Measurements from ENCODE around the gene CRTC1.
"Not testable (repeated sequence)": the region's sequence is repeated elsewhere in the genome, so short reads cannot be mapped to it uniquely, and the experiment has no call there.

CRTC1 gene

DNA sequence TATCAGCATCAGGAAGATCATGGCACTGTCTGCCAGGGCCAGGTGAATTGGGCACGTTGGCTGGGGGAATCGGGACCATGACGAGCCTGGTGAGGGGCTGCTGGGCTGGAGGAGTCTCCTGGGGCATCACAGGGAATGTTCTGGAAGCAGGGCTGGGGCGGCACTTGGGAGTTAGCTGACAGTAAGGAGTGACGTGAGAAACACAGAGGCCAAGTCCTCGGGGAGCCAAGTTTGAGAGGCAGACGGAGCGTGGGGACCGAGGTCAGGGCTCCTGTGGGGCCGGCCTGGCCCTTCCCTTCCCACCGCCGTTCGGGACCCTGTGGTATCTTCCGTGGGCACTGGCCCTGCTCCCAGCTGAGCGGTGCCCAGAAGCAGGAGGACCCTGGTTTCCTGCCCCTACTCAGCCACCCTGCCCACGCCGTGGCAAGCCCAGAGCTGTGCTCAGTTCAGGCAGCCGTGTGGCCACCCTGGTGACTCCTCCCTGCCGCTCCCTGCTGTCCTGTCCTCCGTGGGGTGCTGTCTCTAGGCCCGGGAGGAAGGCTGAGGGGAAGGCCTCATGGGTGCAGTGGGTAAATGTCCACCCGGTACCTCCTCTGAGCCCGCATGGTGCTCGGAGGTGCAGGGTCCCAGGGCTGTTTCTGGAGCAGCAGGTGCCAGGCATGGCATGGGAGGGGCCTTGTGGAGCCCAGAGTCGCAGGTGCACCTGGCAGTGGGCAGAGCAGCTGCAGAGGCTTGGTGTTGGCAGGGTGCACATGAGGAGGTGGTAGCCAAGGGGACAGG, 25.2 kb downstream of the CRTC1 start:
- DNase-seq = no peak

DNA sequence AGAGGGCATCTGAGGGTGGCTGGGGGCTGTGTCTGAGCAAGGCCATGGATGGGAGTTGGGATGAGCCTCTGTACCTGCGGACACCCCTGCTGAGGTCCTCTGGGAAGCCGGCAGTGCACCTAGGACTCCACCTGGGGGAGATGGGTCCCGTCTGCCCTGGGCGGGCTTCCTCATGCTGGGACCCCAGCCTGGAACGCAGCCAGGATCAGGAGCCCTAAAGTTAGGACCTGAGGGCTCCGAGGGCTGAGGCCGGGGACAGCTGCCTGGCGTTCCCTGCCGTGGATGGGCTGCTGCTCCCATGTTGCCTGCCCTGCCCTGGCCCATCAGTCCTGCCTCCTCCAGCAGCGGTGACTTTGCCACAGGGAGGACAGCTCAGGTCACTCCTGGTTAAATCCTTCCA, 26.1 kb downstream of the CRTC1 start:
- DNase-seq = no peak

DNA sequence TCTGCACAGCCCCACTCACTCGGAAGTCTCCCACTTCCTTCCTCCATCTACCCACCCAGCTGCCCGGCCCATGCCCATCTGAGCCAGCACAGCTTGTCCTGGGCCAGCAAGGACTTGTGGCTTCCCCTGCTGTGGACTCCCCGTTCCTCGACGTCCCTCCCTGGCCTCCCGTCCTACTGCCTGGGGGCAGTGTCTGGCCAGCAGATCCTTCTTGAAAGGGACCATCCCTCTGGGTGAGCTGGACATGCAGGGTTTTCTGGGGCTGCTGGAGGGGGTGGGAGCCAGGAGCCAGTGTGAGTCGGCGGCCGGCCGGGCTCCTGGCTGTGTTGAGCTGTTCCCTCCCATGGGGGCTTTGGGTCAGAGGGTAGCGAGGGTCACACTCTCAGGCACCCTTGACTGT, 26.7 kb downstream of the CRTC1 start:
- DNase-seq = no peak

DNA sequence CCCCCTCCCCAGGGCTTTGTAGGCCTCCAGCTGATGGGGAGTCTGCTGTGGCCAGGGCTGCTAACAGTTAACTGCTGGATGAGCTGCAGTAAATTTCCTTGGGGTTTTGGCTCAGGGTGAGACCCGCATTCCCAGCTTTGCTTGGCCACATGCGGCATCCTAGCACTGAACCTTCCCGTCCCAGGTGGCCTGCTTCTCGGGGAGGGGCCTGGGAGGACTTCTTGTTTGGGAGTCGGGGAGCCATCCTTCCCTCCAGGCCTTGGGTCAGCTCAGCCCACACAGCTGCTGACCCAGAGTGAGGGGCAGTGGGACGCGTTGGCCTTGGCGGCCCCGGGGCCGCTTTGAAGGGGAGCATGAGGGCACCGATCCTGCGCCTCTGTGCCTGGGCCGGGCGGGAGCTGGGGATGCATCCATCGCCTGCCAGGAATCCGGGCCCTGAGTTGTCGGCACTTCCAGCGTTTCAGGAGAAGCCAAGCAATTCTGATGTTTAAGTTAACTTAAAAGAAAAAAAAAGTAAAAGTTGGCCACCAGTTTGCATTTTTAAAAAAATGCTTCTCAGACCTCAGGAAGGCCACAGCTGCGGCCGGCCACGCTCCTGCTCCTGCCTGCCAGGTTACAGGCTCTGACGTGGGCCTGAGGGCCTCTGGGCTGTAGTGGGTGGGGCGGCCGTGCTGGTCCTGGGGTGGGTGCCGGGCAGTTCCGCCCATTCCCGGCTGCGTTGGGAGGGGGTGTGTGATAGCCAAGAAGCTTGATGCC, 27.7 kb downstream of the CRTC1 start:
- DNase-seq = no peak

DNA sequence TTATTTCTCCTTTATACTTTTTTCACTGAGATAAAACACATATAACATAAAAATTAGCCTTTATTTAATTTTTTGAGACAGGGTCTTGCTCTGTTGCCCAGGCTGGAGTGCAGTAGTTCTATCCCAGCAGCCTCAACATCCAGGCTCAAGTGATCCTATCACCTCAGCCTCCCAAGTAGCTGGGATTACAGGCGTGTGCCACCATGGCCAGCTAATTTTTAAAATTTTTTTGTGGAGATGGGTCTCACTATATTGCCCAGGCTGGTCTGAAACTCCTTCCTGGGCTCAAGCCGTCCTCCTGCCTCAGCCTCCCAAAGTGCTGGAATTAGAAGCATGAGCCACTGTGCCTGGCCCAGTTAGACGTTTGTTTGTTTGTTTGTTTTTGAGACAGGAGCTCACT, 28.4 kb downstream of the CRTC1 start:
- no peak for DNase-seq

DNA sequence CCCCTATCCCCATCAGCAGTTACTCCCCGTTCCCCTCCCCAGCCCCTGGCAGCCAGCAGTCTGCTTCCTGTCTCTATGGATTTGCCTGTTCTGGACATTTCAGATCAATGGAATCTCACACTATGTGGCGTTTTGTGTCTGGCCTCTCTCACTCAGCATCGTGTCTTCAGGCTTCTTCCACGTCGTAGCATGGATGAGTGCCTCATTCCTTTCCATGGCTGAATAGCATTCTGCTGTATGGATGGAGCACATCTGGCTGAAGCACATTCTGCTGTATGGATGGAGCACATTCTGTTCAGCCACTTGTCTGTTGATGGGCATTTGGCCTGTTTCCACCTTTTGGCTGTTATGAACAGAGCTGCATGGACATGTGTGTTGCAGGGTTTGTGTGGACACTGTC, 29.5 kb downstream of the CRTC1 start:
- DNase-seq = no peak

DNA sequence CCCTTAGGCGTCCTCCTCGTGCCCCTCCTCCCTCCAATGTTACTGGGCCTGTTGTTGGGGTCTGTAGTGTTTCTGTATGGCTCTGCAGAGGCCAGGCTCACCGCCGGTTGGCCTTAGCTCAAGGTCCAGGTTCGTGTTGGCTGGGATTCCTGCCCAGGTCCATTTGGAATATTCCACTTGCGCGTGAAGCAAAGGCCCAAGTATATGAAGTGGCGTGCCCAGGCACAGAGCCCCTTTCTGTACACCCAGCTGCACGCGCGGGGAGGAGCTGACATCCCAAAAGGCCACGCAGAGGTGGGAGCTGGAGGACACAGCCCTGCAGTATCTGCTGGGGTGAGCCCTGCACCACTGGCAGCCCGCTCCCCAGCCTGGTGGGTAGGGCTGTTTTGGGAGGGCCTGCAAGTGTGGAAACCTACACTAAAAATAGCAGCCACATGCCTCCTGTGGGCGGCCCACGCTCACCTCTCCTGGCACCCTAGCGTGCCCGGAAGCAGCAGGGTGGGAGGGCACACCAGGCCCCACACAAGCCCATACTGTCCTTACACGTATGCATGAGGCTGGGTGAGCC, 30.2 kb downstream of the CRTC1 start:
- no peak for DNase-seq

DNA sequence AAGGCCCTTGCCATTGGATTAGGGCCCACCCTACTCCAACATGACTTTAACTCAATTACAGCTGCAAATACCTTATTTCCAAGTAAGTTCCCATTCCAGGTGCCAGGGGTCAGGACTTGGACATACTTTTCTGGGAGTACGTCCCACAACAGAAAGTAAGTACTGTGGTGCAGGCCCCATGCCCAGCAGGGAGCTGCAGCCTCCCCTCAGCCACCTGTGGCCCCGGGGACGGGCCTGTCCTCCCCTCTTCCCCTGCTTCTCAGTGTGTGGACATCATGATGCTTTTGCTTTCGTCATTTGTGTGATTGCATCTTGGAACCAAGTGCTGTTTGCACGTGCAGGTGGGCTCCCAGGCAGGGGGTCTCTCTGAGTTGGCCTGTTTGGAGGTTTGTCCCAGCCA, 31.9 kb downstream of the CRTC1 start:
- no peak for DNase-seq

DNA sequence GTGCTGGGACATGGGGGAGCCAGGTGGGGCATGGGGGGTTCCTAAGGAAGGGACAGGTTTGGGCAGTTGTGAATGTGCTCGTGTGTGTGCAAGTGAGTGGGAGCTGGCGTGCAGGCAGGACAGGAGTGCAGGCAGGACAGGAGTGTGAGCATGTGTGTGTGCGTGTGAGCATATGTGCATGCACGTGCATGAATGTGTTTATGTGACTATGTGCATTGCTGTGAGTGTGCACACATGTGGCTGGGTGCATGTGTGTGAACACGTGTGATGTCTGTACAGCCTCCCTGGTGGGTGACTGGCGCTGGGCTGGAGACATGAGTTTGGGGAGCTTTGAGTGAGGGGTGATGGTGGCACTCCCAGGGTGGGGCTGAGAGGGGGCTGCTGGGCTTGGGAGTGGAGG, 33.4 kb downstream of the CRTC1 start:
- no peak for DNase-seq

DNA sequence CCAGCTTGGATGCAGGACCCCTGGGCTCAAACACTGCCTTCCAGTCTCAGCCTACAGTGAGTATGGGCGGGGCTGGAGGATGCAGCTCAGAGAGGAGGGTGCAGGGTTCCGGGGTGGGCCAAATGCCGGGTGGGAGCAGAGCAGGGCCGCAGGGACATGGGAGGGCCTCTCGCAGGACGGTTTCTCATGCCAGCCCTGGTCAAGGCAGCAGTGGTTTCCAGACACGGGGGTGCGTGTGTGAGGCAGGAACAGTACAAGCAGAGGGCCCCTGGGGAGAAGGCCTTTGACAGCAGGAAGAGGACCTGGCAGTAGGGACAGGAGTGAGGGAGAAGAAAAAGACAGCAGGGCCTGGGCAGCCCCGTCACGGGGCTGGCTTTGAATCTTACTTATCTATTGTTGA, 34.1 kb downstream of the CRTC1 start:
- no peak for DNase-seq

DNA sequence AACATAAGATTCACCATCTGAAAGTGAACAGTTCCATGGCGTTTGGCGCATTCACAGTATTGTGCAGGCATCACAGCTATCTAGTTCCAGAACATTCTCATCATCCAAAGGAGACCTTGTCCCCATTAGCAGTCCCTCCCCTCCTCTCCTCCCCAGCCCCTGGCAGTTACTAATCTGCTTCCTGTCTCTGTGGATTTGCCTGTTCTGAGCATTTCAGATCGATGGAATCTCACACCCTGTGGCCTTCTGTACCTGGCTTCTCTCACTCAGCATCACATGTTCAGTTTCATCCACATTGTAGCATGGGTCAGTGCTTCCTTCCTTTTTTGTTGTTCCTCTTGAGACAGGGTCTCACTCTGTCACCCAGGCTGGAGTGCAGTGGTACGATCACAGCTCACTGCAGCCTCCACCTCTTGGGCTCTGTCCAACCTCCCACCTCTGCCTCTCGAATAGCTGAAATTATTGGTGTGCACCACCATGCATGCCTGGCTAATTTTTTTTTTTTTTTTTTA, 34.6 kb downstream of the CRTC1 start:
- DNase-seq = no peak

DNA sequence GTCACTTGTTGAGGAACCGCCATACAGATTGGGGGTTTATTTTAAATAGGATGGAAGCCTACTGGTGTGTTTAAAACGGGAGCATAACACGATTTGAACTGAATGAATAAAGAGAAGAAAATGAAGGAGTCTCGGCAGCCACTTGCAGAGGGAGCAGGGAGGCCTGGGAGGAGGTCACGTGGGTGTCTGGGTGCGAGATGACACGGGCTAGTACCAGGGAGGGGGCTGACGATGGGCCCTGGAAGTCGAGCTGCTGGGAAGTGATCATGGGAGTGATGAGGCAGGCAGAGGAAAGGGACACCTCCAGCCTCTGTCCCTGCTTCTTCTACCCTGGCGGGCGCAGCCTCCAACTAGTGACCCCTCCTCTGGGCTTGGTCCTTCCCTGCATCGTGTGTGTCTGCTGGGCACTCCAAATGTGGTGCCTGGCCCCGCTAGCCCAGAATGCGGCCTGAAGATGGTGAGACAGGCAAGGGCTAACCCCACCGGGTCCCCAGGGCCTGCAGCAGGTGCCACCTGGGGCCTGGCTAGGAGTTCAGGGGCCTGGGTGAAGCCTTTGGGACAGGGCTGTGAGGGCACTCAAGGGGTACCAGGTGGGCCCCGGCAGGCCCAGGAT, 35.5 kb downstream of the CRTC1 start:
- DNase-seq = no peak

DNA sequence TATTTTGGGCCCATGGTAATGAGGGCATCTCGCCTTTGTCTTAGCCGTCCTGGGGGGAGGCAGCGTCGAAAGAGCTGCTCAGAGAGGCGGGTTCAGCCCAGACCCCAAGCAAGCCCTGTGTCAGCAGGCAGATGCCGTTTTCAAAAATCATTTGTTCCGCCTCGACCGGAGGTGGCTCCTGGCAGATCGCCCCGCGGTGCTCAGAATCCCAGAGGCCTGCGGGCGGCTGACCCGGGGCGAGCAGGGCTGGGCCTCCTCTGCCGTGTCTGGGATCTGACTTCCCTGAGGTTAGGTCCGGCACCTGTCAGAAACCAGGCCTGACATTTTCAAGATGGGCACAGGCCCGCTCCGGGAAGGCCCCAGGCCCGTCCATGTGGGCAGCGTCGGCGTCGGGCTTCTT, 36.1 kb downstream of the CRTC1 start:
- DNase-seq = no peak

DNA sequence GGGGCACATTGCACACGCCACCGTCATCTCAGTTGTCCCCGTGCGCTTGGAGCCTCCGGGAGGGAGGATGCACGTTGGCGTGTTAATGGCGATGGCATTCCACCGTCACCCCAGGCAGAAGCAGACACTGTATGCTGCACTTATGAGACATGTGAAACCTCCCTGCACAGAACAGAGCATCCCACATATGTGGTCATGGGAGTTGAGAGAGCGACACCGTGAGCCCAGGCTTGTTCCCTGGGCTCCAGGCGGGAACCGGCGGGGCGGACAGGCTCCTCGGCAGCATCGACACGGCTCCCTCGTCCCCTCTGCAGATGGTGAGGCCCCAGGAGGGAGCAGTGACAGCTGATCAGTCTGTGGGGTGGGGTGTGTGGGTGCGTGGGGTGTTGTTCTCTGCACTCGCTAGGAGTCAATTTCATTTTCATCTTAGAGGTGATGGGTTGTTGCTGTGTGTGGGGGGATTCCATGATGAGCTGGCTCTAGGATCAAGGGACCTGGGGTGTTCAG, 40.4 kb downstream of the CRTC1 start:
- DNase-seq = peak; percentile 13

DNA sequence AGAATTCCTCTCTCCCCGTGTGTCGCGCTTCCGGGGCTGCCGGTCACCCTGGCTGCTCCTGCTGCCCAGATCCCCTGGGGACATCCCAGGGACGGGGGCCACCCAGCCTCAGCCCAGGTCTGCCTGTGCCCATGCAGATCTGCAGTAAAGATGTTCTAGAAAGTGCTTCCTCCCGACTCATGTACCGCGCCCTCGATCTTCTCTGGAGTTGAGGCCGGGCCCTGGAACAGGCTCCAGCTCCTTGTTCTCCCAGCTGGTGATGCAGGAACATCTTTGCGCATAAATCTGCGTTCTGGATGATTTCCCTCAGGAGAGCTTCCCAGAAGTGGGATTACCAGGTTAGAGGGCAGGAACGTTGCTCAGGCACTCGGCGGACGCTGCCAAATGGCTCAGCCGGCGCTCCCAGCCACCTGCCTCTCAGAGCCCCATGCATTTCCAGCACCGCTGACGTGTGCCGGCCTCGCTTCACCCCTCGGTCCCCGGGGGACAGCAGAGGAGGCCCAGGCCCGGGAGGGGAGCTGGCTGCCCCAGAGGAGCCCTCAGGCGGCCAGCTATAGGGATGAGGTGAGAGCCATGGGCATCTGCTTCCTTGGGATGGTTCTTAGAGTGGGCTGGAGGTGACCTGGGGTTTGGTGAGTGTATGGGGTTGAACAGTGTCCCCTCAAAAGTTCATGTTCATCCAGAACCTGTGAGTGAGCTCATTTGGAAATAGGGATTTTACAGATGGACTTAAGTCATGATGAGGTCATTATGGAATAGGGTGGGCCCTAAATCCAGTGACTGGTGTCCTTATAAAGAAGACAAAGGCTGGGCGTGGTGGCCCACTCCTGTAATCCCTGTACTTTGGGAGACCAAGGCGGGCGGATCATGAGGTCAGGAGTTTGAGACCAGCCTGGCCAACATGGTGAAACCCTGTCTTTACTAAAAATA, 42.6 kb downstream of the CRTC1 start:
- no peak for DNase-seq

DNA sequence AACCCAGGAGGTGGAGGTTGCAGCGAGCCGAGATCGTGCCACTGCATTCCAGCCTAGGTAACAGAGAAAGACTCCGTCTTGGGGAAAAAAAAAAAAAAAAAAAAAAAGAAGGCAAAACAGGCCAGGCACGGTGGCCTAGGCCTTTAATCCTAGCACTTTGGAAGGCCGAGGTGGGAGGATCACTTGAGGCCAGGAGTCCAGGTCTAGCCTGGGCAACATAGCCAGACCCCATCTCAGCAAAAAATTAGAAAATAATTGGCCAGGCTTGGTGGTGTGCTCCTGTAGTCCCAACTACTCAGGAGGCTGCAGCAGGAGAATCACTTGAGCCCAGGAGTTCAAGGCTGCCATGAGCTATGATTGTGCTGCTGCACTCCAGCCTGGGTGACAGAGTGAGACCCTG, 43.4 kb downstream of the CRTC1 start:
- no peak for DNase-seq

DNA sequence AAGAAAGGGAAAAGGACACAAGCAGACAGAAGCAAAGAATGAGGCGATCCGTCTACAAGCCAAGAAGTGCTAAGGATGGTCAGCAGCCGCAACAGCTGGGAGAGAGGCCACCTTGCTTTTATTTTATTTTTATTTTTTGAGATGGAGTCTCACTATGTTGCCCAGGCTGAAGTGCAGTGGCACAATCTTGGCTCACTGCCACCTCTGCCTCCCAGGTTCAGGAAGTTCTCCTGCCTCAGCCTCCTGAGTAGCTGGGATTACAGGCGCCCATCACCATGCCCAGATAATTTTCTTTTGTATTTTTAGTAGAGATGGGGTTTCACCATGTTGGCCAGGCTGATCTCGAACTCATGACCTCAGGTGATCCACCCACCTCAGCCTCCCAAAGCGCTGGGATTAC, 44.1 kb downstream of the CRTC1 start:
- DNase-seq = not testable (repeated sequence)

DNA sequence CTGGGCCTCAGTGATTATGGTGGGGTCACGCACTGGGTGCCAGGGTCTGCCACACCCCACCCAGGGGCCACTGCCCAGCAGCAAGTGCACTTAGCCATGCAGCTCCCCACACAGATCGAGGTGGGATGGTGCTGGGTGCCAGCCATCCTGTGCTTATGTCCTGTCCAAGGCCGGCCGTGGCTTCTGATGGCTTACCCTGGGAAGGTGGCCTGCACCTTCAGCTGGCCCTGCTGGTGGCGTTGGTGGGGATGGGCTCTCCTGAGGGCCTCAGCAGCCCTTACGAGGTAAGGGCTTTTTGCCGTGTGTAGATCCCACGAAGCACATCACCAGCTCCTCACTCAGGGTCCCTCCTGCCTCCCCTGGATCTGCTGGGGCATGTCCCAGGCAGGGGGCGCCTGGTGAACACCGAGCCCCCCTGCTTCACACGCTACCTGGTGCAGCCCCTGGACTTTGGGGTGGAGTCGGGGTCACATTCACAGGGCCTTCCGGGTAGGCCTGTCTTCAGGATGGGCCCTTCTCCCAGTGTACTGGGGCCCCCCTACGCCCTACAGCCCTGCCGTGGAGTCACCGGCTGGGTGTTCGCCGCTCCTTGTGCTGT, 46.6 kb downstream of the CRTC1 start:
- DNase-seq = no peak

DNA sequence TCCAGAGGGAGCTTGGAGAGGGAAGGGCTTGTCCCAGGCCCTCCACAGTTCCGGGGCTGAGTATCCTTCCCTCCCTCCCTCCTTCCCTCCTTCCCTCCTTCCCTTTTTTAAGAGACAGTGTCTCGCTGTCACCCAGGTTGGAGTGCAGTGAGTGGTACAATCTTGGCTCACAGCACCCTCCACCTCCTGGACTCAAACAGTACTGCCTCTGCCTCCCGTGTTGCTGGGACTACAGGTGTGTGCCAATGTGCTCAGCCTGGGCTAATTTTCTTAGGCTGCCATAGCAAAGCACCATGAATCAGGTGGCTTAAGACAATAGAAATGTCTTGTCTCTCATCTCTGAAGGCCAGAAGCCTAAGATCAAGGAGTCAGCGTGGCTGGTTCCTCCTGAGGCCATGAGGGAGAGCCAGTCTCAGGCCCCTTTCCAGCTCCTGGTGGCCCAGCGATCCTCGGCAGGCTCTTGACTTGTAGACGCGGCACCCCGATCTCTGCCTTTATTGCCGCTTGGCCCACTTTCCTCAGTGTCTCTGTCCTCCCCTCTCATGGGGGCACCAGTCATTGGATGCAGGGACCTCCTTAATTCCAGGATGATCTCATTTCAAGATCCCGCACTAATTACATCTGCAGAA, 47.5 kb downstream of the CRTC1 start:
- DNase-seq = no peak

DNA sequence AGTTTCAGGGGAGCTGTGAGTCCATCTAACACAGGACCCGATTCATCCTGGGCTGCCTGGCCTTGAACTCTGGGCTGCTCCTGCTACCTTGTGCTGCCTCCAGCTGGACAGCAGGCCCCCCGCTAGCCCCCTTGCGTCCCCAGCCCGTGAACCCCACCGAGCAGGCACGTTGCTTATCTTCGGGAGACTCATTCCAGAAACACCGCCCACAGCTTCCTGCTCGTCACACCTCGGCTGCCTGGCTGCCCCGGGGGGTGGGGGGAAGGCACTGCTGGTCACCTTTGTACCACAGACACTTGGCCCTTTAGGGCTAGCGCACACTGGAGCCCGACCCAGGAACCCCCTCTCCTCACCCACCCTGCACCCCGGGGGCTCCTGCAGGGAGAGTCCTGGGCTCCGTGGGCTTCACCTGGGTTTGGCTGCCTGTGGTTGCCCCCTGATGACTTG, 48.1 kb downstream of the CRTC1 start:
- no peak for DNase-seq

DNA sequence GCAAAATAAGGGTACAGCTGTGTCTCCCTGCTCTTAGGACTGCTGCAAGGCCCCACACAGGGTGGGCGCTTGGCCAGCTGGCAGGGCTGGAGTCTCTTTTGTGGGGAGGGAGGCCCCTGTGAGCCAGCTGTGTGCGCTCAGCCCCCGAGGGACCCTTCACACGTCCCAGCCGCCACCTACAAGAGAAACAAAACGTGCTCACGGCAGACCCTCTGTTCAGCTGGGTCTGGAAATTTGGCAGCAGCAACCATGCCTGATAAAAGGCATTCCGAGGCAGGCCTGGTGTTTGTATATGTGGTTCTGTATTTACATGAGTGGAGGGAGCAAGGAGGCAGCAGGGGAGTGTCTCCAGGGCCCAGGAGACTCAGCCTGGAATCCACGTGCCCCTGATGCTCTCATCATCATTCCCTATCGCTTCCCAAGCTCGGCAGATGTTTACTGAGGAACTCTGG, 49.7 kb downstream of the CRTC1 start:
- DNase-seq = no peak
